ENCODE data around the gene MEST.

GRCh38 chr7:130471974-130472373 is 19.9 kb upstream of the MEST start:
- TF ChIP-seq CTCF (IDR thresholded peaks at IDR 0.05 in 4 of 5, conservative IDR thresholded peaks at IDR 0.05 in 1 of 5) (no peak), POLR2A (IDR thresholded peaks at IDR 0.05) (no peak)
